Mesenchymal stem cell (in vitro differentiated cells and primary cell): Measurements from ENCODE around the gene ABCC1.
A peak's percentile ranks its signal among the peaks of the same experiment; 100 is the strongest.

ENCODE experiments used
- DNase-seq: peaks from one replicate; pipeline ENCODE4 v3.0.0-alpha.2; 2013
- H2AFZ ChIP-seq: one replicate; pipeline ENCODE4 v1.6.1; 2013; ENCODE audit warnings: low read depth, mild to moderate bottlenecking, control low read depth, inconsistent platforms, low read length, moderate library complexity
- H2AK5ac ChIP-seq: 2 replicates; pipeline ENCODE4 v1.6.1; 2013; ENCODE audit warnings: low read length, moderate library complexity, mild to moderate bottlenecking, inconsistent platforms; ENCODE audit not compliant: severe bottlenecking
- H2BK120ac ChIP-seq: one replicate; pipeline ENCODE4 v1.6.1; 2013; ENCODE audit warnings: low read depth, mild to moderate bottlenecking, inconsistent platforms, low read length, moderate library complexity
- H2BK12ac ChIP-seq, 2 experiments: one replicate each; pipeline ENCODE4 v1.6.1; 2013; ENCODE audit warnings: inconsistent platforms in 2 of 2, low read length in 2 of 2, mild to moderate bottlenecking in 2 of 2, moderate library complexity in 2 of 2, control low read depth in 1 of 2
- H2BK15ac ChIP-seq: one replicate; pipeline ENCODE4 v1.6.1; 2013; ENCODE audit warnings: mild to moderate bottlenecking, low read depth, inconsistent platforms; ENCODE audit not compliant: poor library complexity, severe bottlenecking
- H2BK5ac ChIP-seq: 2 replicates; pipeline ENCODE4 v1.6.1; 2013; ENCODE audit warnings: low read depth, mild to moderate bottlenecking, low read length, control low read depth, inconsistent platforms; ENCODE audit not compliant: poor library complexity, severe bottlenecking
- H3K14ac ChIP-seq, 2 experiments: one replicate each; pipeline ENCODE4 v1.6.1; 2013; ENCODE audit warnings: inconsistent platforms in 2 of 2, low read length in 2 of 2, control low read depth in 1 of 2, mild to moderate bottlenecking in 1 of 2, moderate library complexity in 1 of 2
- H3K18ac ChIP-seq, 2 experiments: one replicate each; pipeline ENCODE4 v1.6.1; 2013; ENCODE audit warnings: inconsistent platforms in 2 of 2, low read length in 2 of 2, control low read depth in 1 of 2, low read depth in 1 of 2, mild to moderate bottlenecking in 1 of 2
- H3K23ac ChIP-seq, 2 experiments: one replicate each; pipeline ENCODE4 v1.6.1; 2013; ENCODE audit warnings: inconsistent platforms in 2 of 2, low read length in 2 of 2, mild to moderate bottlenecking in 2 of 2, moderate library complexity in 2 of 2, control low read depth in 1 of 2
- H3K27ac ChIP-seq: 2 replicates; pipeline ENCODE4 v1.5.1; 2013; ENCODE audit warnings: mild to moderate bottlenecking, moderate library complexity, low read length, control low read depth, inconsistent platforms; ENCODE audit not compliant: poor library complexity, severe bottlenecking
- H3K27me3 ChIP-seq, 2 experiments: 2 replicates each; pipeline versions ENCODE4 v1.6.1 to v1.7.0; 2013; ENCODE audit warnings: low read length in 2 of 2, mild to moderate bottlenecking in 2 of 2, moderate library complexity in 2 of 2, control low read depth in 1 of 2, inconsistent platforms in 1 of 2; ENCODE audit not compliant: control insufficient read depth in 1 of 2, insufficient read depth in 1 of 2
- H3K36me3 ChIP-seq, 2 experiments: 2 replicates each; pipeline versions ENCODE4 v1.6.1 to v1.7.0; 2013; ENCODE audit warnings: low read length in 2 of 2, control low read depth in 1 of 2, inconsistent platforms in 1 of 2, low read depth in 1 of 2, mild to moderate bottlenecking in 1 of 2; ENCODE audit not compliant: insufficient read depth in 2 of 2, control insufficient read depth in 1 of 2
- H3K4ac ChIP-seq, 2 experiments: one replicate each; pipeline ENCODE4 v1.6.1; 2013; ENCODE audit warnings: inconsistent platforms in 2 of 2, low read length in 2 of 2, mild to moderate bottlenecking in 2 of 2, moderate library complexity in 2 of 2, control low read depth in 1 of 2, low read depth in 1 of 2
- H3K4me1 ChIP-seq: 2 replicates; pipeline ENCODE4 v1.6.1; 2013; ENCODE audit warnings: low read depth, low read length, control low read depth; ENCODE audit not compliant: control insufficient read depth, insufficient read depth
- H3K4me2 ChIP-seq: 2 replicates; pipeline ENCODE4 v1.6.1; 2013; ENCODE audit warnings: low read length, mild to moderate bottlenecking, inconsistent platforms; ENCODE audit not compliant: poor library complexity, severe bottlenecking
- H3K4me3 ChIP-seq, 2 experiments: 2 replicates each; pipeline versions ENCODE4 v1.5.1 to v1.7.0; 2013; ENCODE audit warnings: low read length in 2 of 2, mild to moderate bottlenecking in 2 of 2, control low read depth in 1 of 2, low read depth in 1 of 2; ENCODE audit not compliant: insufficient read depth in 1 of 2
- H3K79me1 ChIP-seq: replicated peaks from 2 replicates; pipeline ENCODE4 v1.6.1; 2013; ENCODE audit warnings: mild to moderate bottlenecking, control low read depth, low read length, inconsistent platforms; ENCODE audit not compliant: poor library complexity, severe bottlenecking
- H3K9ac ChIP-seq: 2 replicates; pipeline ENCODE4 v1.7.0; 2013; ENCODE audit warnings: mild to moderate bottlenecking, low read length, moderate library complexity
- H3K9me3 ChIP-seq: 2 replicates; pipeline ENCODE4 v1.7.0; 2013; ENCODE audit warnings: mild to moderate bottlenecking, low read length; ENCODE audit not compliant: control insufficient read depth
- H4K8ac ChIP-seq: one replicate; pipeline ENCODE4 v1.6.1; 2013; ENCODE audit warnings: inconsistent platforms, mild to moderate bottlenecking, low read length, moderate library complexity
- H4K91ac ChIP-seq: one replicate; pipeline ENCODE4 v1.6.1; 2013; ENCODE audit warnings: mild to moderate bottlenecking, low read length, inconsistent platforms
- WGBS: methylation state at CpG from one replicate; pipeline ENCODE4 v1.1.7; 2013; ENCODE audit warnings: mixed read lengths; 5-methylcytosine and 5-hydroxymethylcytosine counted together

Gene ABCC1

GRCh38 chr16:16136588-16136987 is 187.2 kb downstream of the ABCC1 start:
- Histone ChIP-seq H2BK5ac (no peak overlapping the region), H2BK15ac (no peak overlapping the region), H2BK12ac (no peak overlapping the region), H3K9me3 (no peaks in the 10 kb centered on the region), H4K8ac (no peak overlapping the region), H3K4me3 (no peak overlapping the region), H3K4me2 (no peak overlapping the region), H3K14ac (no peak overlapping the region), H3K4me1 (peaks cover 8% of the 10 kb centered on the region), H3K23ac (no peak overlapping the region), H3K27me3 (no peaks in the 10 kb centered on the region), H3K79me1 (peaks cover 2% of the 10 kb centered on the region), H2BK120ac (no peak overlapping the region), H3K36me3 (peaks cover 72 to 96% of the 10 kb centered on the region in 2 experiments), H3K27ac (no peak overlapping the region), H3K18ac (no peak overlapping the region), H4K91ac (no peak overlapping the region), H3K9ac (no peak overlapping the region), H3K4ac (no peak overlapping the region), H2AK5ac (no peak overlapping the region), H2AFZ (no peak overlapping the region)
- WGBS = 100% methylated on average over 6 of the region's 6 CpGs
- no peak for DNase-seq

GRCh38 chr16:16137110-16137509 is 187.7 kb downstream of the ABCC1 start:
- Histone ChIP-seq H3K4me2 (no peak overlapping the region), H3K27me3 (no peaks in the 10 kb centered on the region), H3K4ac (no peak overlapping the region), H3K23ac (no peak overlapping the region), H3K4me1 (peaks cover 8% of the 10 kb centered on the region), H3K9ac (no peak overlapping the region), H2BK15ac (no peak overlapping the region), H2BK120ac (no peak overlapping the region), H3K18ac (no peak overlapping the region), H2AK5ac (no peak overlapping the region), H2AFZ (no peak overlapping the region), H3K79me1 (peaks cover 2% of the 10 kb centered on the region), H3K27ac (no peak overlapping the region), H3K36me3 (peaks cover 69 to 96% of the 10 kb centered on the region in 2 experiments), H4K8ac (no peak overlapping the region), H3K4me3 (no peak overlapping the region), H3K14ac (no peak overlapping the region), H2BK12ac (no peak overlapping the region), H4K91ac (peak overlapping the region; percentile 7), H3K9me3 (no peaks in the 10 kb centered on the region), H2BK5ac (no peak overlapping the region)
- WGBS = 95% methylated on average over 8 of the region's 8 CpGs
- no peak for DNase-seq

- no peak overlapping the region for H3K4ac ChIP-seq
- H3K18ac ChIP-seq = no peak overlapping the region
- H3K14ac ChIP-seq = no peak overlapping the region
- no peak overlapping the region for H2BK120ac ChIP-seq
- H3K27ac ChIP-seq = no peak overlapping the region
- no peak for DNase-seq
- over 99% methylated on average over 15 of the region's 15 CpGs for WGBS
- H3K36me3 ChIP-seq = peaks cover 65 to 99% of the 10 kb centered on the region in 2 experiments
- peaks cover 8% of the 10 kb centered on the region for H3K4me1 ChIP-seq
- no peak overlapping the region for H2AK5ac ChIP-seq
- H4K8ac ChIP-seq = no peak overlapping the region
- H3K9ac ChIP-seq = no peak overlapping the region
- H3K9me3 ChIP-seq = no peaks in the 10 kb centered on the region
- H4K91ac ChIP-seq = no peak overlapping the region
- H3K79me1 ChIP-seq = peaks cover 2% of the 10 kb centered on the region
- H3K23ac ChIP-seq = no peak overlapping the region
- no peak overlapping the region for H3K4me3 ChIP-seq
- H2BK5ac ChIP-seq = no peak overlapping the region
- H2AFZ ChIP-seq = no peak overlapping the region
- no peak overlapping the region for H2BK12ac ChIP-seq
- H2BK15ac ChIP-seq = no peak overlapping the region
- no peak overlapping the region for H3K4me2 ChIP-seq
- no peaks in the 10 kb centered on the region for H3K27me3 ChIP-seq
Measured at GRCh38 chr16:16138034-16138635, 188.7 kb downstream of the ABCC1 start.

- H3K9me3 ChIP-seq = no peaks in the 10 kb centered on the region
- WGBS = 98% methylated on average over 9 of the region's 10 CpGs
- H2AFZ ChIP-seq = no peak overlapping the region
- no peak overlapping the region for H4K8ac ChIP-seq
- H3K4ac ChIP-seq = no peak overlapping the region
- H4K91ac ChIP-seq = no peak overlapping the region
- H3K4me1 ChIP-seq = peaks cover 7% of the 10 kb centered on the region
- no peak overlapping the region for H3K27ac ChIP-seq
- no peak overlapping the region for H3K9ac ChIP-seq
- no peak overlapping the region for H3K23ac ChIP-seq
- H3K4me2 ChIP-seq = no peak overlapping the region
- no peak overlapping the region for H3K14ac ChIP-seq
- no peak overlapping the region for H2BK15ac ChIP-seq
- H2BK120ac ChIP-seq = no peak overlapping the region
- no peak overlapping the region for H2AK5ac ChIP-seq
- DNase-seq = no peak
- H3K79me1 ChIP-seq = peaks cover 2% of the 10 kb centered on the region
- no peaks in the 10 kb centered on the region for H3K27me3 ChIP-seq
- H2BK5ac ChIP-seq = no peak overlapping the region
- peaks cover 62 to 97% of the 10 kb centered on the region in 2 experiments for H3K36me3 ChIP-seq
- no peak overlapping the region for H2BK12ac ChIP-seq
- H3K18ac ChIP-seq = no peak overlapping the region
- no peak overlapping the region for H3K4me3 ChIP-seq
Measured at GRCh38 chr16:16139061-16139460, 189.6 kb downstream of the ABCC1 start.
